Dendritic cell treated with granulocyte-macrophage colony-stimulating factor and Interleukin-4, amounts not matched to agents 40 ng/mL and 50 ng/mL, for 4 days (primary cell): ENCODE data around the gene SYNPR.

Source experiments
- H3K27ac Mint-ChIP-seq: one replicate; pipeline ENCODE4 v1.8.0; 2022; ENCODE audit warnings: mild to moderate bottlenecking, mixed read lengths
- H3K27me3 Mint-ChIP-seq: one replicate; pipeline ENCODE4 v1.8.0; 2022; ENCODE audit warnings: mild to moderate bottlenecking, mixed read lengths
- H3K36me3 Mint-ChIP-seq: one replicate; pipeline ENCODE4 v1.8.0; 2022; ENCODE audit warnings: low read depth, mixed read lengths
- H3K4me1 Mint-ChIP-seq: one replicate; pipeline ENCODE4 v1.8.0; 2022; ENCODE audit warnings: low read depth, mixed read lengths
- H3K4me3 Mint-ChIP-seq: one replicate; pipeline ENCODE4 v1.8.0; 2022; ENCODE audit warnings: mild to moderate bottlenecking, moderate library complexity, mixed read lengths
- H3K9me3 Mint-ChIP-seq: one replicate; pipeline ENCODE4 v1.8.0; 2022; ENCODE audit warnings: mixed read lengths
- intact Hi-C: fragments of 100-400 bp; cut with micrococcal nuclease; formaldehyde crosslinking; loops from one replicate; pipeline ENCODE4 v1.15.0; 2022

Gene SYNPR

GRCh38 chr3:63279005-63279841, 1.1 kb downstream of the SYNPR start:
- H3K36me3 Mint-ChIP-seq, result no peaks in the 10 kb centered on the region
- H3K27ac Mint-ChIP-seq, result no peak overlapping the region
- intact Hi-C loops, result no loop called here
- no peaks in the 10 kb centered on the region for H3K4me1 Mint-ChIP-seq
- H3K27me3 Mint-ChIP-seq, result peaks cover 31% of the 10 kb centered on the region
- no peak overlapping the region for H3K4me3 Mint-ChIP-seq
- no peaks in the 10 kb centered on the region for H3K9me3 Mint-ChIP-seq

DNA sequence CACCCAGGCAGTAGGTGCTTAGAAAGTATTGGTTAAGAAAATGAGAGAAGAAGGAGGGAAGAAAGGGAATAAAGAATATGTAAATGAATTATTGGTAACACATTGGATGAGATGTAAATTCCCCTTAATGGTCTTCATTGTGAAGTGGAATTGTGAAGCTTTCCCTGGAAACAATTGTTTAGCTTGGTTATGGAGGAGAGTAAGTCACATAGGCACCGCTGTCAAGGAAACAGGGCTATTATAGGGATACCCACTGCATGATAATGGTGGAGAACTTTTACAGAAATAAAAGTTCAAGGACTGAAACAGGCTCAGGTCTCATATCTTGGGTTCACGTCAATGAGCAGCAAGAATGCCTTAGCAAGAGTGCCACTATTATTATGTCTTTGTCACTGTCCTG, 9.5 kb downstream of the SYNPR start:
- Mint-ChIP-seq H3K4me3 (no peak overlapping the region), H3K9me3 (no peaks in the 10 kb centered on the region), H3K36me3 (no peaks in the 10 kb centered on the region), H3K27ac (no peak overlapping the region), H3K4me1 (no peaks in the 10 kb centered on the region), H3K27me3 (no peaks in the 10 kb centered on the region)
- intact Hi-C loops, result no loop called here

DNA sequence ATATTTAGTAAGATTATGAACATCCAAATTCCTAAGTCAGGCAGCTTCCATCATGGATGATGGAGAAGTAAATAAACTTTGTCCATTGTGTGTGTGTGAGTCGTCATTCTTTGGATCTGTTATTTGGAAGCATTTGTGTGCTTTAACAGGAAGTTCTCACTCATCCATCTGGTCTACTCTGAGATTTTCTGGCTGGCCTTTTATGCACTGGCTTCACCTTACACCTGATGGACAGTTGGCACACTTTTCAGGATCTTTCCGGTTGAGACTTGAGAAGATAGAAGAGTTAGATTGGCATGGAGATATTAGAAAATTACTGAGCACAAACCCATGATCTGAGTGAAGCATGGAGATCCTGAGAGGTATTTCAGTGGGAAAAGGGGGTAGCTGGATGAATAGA, 12.6 kb downstream of the SYNPR start:
- H3K36me3 Mint-ChIP-seq, result no peaks in the 10 kb centered on the region
- H3K4me3 Mint-ChIP-seq, result no peak overlapping the region
- H3K27ac Mint-ChIP-seq, result no peak overlapping the region
- no peaks in the 10 kb centered on the region for H3K4me1 Mint-ChIP-seq
- intact Hi-C loops, result no loop called here
- H3K27me3 Mint-ChIP-seq, result no peaks in the 10 kb centered on the region
- H3K9me3 Mint-ChIP-seq, result no peaks in the 10 kb centered on the region

DNA sequence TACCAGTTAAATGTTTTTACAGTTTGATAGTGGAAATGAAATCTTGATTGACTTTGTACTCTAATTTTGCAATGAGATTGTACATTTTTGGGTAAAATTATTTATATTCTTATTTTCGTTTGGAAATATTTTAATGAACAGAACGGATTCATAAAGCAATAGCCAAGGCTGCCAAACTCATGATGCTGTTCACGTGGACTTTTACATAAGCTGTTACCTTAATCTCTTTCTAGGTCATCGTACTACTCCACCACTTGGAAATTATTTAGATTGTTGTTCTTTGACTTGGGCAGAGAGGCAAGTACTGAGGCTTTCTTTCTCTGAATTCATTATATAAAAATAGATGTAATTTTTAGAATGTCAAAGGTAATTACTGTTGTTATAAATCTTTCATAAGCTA, 16.2 kb downstream of the SYNPR start:
- H3K27ac Mint-ChIP-seq, result no peak overlapping the region
- H3K36me3 Mint-ChIP-seq, result no peaks in the 10 kb centered on the region

DNA sequence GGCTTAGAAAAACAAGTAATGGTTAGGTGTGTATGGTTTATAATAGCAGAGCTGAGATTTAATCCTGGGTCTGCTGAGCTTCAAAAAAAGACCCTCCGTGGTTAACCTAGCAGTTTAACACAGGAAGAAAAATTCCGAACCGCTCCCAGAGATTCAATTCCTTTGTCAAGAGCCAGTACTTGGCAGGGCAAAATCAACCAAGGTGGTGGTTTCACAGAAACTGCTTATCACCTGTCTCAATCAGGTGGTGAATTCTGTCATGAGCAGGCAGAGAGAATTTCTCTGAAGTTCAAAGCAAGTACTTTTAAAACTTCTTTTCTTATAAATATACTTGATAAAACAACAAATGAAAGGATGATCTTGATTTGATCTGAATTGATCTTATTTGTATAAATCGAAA, 17.2 kb downstream of the SYNPR start:
- Mint-ChIP-seq H3K9me3 (no peaks in the 10 kb centered on the region), H3K27me3 (no peaks in the 10 kb centered on the region), H3K4me1 (no peaks in the 10 kb centered on the region), H3K4me3 (no peak overlapping the region), H3K36me3 (no peaks in the 10 kb centered on the region), H3K27ac (no peak overlapping the region)
- intact Hi-C loops, result no loop called here

More for the DNA sequence above, 16.2 kb downstream of the SYNPR start:
- H3K4me3 Mint-ChIP-seq, result no peak overlapping the region
- H3K9me3 Mint-ChIP-seq, result no peaks in the 10 kb centered on the region
- H3K4me1 Mint-ChIP-seq, result no peaks in the 10 kb centered on the region
- intact Hi-C loops, result no loop called here
- no peaks in the 10 kb centered on the region for H3K27me3 Mint-ChIP-seq

GRCh38 chr3:63295806-63296205, 17.7 kb downstream of the SYNPR start:
- Mint-ChIP-seq H3K4me3 (no peak overlapping the region), H3K9me3 (no peaks in the 10 kb centered on the region), H3K27me3 (no peaks in the 10 kb centered on the region), H3K4me1 (no peaks in the 10 kb centered on the region), H3K27ac (no peak overlapping the region), H3K36me3 (no peaks in the 10 kb centered on the region)
- intact Hi-C loops, result no loop called here

- Mint-ChIP-seq H3K27ac (no peak overlapping the region), H3K9me3 (no peaks in the 10 kb centered on the region), H3K36me3 (no peaks in the 10 kb centered on the region), H3K27me3 (no peaks in the 10 kb centered on the region), H3K4me3 (no peak overlapping the region), H3K4me1 (no peaks in the 10 kb centered on the region)
- intact Hi-C loops, result no loop called here
These were observed 18.1 kb downstream of the SYNPR start for GRCh38 chr3:63296249-63296648.

DNA sequence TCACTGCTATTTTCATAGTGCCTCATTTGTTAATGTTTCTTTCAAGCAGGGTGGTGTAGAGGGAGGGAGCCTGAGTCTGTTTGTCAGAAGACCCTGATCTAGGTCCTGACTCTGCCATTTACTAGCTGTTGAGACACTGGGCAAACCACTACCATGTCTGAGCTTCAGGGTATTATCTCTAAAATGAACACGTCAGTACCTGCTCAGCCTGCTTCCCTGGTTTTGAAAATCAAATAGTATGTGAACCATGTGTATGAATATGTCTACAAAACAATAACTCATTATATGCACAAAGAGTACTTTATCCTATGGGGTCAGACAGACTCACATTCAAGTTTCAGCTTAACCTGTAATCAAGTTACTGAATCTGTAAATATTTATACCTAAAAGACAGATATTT, 25.1 kb downstream of the SYNPR start:
- Mint-ChIP-seq H3K27ac (no peak overlapping the region), H3K4me1 (no peaks in the 10 kb centered on the region), H3K4me3 (no peak overlapping the region), H3K36me3 (no peaks in the 10 kb centered on the region), H3K27me3 (no peaks in the 10 kb centered on the region), H3K9me3 (no peaks in the 10 kb centered on the region)
- intact Hi-C loops, result no loop called here

- Mint-ChIP-seq H3K27me3 (no peaks in the 10 kb centered on the region), H3K36me3 (no peaks in the 10 kb centered on the region), H3K9me3 (no peaks in the 10 kb centered on the region), H3K27ac (no peak overlapping the region), H3K4me1 (no peaks in the 10 kb centered on the region), H3K4me3 (no peak overlapping the region)
- intact Hi-C loops, result no loop called here
These were observed 26.3 kb downstream of the SYNPR start for GRCh38 chr3:63304421-63304820.

DNA sequence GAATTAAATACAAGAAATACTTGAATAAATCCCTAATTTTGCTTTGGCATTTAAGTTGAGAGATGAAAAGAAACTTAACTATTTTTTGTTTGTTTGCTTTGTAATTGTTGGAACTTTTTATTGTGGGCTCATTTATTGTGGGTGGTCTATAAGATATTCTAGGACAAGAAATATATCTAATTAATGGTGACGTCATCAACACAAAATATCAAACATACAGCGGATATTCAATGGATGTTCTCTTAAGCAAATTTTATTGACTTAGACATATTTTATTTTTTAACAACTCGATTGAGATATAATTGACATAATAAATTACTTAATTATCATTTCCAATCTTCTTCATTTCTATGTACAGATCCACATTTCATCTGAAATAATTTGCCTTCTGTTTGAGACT, 30.0 kb downstream of the SYNPR start:
- H3K27me3 Mint-ChIP-seq, result no peaks in the 10 kb centered on the region
- H3K36me3 Mint-ChIP-seq, result no peaks in the 10 kb centered on the region
- H3K9me3 Mint-ChIP-seq, result no peaks in the 10 kb centered on the region
- intact Hi-C loops, result no loop called here
- H3K4me1 Mint-ChIP-seq, result no peaks in the 10 kb centered on the region
- H3K4me3 Mint-ChIP-seq, result no peak overlapping the region
- no peak overlapping the region for H3K27ac Mint-ChIP-seq

DNA sequence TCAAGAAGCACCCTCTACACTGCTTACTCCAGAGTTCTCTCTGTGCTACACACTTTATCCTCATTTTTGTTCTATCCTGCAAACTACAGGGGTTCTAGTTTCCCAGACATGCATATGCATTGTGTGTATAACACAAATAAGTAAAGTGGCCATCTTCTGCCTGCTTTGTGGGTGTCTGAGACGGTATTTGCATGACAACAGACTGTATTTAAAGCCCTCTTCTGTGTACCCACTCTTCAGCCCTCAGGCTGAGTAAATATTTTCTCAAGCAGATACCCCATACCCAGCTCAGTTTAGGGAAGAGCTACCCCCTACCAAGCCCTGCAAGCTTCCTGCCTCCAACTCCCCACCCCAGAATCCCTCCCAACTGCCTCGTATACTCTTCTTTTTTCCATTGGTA, 31.7 kb downstream of the SYNPR start:
- Mint-ChIP-seq H3K4me3 (no peak overlapping the region), H3K27ac (no peak overlapping the region), H3K9me3 (no peaks in the 10 kb centered on the region), H3K36me3 (no peaks in the 10 kb centered on the region), H3K27me3 (no peaks in the 10 kb centered on the region), H3K4me1 (no peaks in the 10 kb centered on the region)
- intact Hi-C loops, result no loop called here

DNA sequence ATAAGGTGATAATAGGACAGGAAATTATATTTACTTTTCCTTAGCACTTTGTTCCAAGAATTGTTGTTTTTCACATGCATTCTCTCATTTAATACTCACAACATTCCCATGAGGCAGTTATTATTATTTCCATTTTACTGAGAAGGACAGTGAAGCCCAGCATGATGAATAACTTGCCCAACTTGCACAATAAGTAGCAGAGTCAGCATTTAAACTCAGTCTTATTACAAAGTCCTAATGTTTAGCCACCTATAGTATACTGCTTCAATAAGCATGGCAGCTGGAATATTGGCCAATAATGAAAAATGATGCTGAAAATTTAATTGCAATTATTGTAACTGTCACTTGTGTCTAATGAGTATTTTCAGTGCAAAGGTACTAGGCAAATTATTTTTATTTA, 45.7 kb downstream of the SYNPR start:
- H3K36me3 Mint-ChIP-seq, result no peaks in the 10 kb centered on the region
- H3K27ac Mint-ChIP-seq, result no peak overlapping the region
- no peak overlapping the region for H3K4me3 Mint-ChIP-seq
- no peaks in the 10 kb centered on the region for H3K27me3 Mint-ChIP-seq
- no peaks in the 10 kb centered on the region for H3K9me3 Mint-ChIP-seq
- intact Hi-C loops, result no loop called here
- H3K4me1 Mint-ChIP-seq, result no peaks in the 10 kb centered on the region

DNA sequence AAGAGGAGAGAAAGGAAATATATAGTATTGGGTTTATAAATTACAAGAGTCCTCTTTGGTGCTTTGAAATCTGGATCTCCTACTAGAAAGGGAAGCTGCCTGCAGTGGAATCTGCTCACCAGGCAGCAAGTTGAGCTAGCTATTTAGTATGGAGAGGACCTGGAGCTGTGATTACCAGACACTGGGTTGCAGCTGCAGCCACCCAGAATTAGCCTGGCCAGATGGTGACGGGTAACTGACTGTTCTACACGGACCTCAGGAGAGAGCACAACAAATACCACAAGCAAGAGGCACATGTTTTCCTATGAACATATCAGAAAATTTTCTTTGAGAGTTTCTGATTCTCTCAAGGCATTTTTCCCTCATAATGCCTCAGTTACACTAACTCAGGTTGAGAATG, 46.5 kb downstream of the SYNPR start:
- H3K27ac Mint-ChIP-seq, result no peak overlapping the region
- no peaks in the 10 kb centered on the region for H3K4me1 Mint-ChIP-seq
- intact Hi-C loops, result no loop called here
- no peaks in the 10 kb centered on the region for H3K9me3 Mint-ChIP-seq
- H3K4me3 Mint-ChIP-seq, result no peak overlapping the region
- no peaks in the 10 kb centered on the region for H3K36me3 Mint-ChIP-seq
- no peaks in the 10 kb centered on the region for H3K27me3 Mint-ChIP-seq

DNA sequence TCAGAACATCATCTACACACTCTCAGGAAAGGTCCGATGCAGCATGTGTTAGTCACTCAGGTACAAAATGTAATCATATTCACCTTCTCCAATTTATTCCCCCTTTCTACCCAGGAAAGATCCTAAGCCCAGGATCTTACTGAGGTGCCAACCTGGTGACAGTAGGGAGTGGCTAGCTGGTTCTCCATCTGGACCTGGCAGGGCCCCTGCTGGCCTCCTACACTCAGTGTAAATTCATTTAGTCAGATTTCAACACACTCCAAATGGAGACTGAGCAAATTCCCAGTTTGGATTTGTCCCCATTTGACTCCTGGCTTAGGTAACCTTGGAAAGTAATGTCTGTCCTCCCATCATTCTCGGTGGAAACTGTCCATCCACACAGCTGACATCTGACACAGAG, 47.3 kb downstream of the SYNPR start:
- no peaks in the 10 kb centered on the region for H3K36me3 Mint-ChIP-seq
- H3K4me1 Mint-ChIP-seq, result no peaks in the 10 kb centered on the region
- intact Hi-C loops, result no loop called here
- no peaks in the 10 kb centered on the region for H3K27me3 Mint-ChIP-seq
- H3K27ac Mint-ChIP-seq, result no peak overlapping the region
- no peaks in the 10 kb centered on the region for H3K9me3 Mint-ChIP-seq
- no peak overlapping the region for H3K4me3 Mint-ChIP-seq

DNA sequence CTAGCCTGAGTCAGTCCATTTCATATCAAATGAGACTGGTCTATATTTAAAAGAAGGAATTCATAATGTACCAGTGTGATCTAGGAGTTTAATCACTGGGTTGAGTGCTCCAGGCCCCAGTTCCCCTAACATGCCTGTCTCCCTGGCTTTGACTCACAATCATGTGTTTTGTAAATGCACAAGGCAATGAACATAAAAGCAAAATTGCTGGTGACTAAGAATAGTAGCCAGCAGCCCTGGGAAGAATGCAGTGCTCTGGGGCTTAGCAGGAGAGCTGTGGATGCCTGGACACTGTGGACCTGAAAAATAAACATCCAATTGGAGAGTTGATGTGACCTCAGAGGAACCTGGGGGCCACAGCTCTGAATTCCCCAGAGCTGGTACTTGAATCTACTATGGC, 50.3 kb downstream of the SYNPR start:
- no peaks in the 10 kb centered on the region for H3K36me3 Mint-ChIP-seq
- H3K9me3 Mint-ChIP-seq, result no peaks in the 10 kb centered on the region
- intact Hi-C loops, result no loop called here

More for the DNA sequence above, 50.3 kb downstream of the SYNPR start:
- no peak overlapping the region for H3K4me3 Mint-ChIP-seq
- H3K27ac Mint-ChIP-seq, result no peak overlapping the region
- no peaks in the 10 kb centered on the region for H3K4me1 Mint-ChIP-seq
- peaks cover 1% of the 10 kb centered on the region for H3K27me3 Mint-ChIP-seq
